ENCODE results near the gene SNPH. TPM values are rescaled to one million over a fixed set of nuclear protein-coding genes. Genes with fewer than 3 reads are reported as not detected.

The SNPH gene
- total RNA-seq, 1 experiment from 2014 or later = 7.8 TPM

DNA sequence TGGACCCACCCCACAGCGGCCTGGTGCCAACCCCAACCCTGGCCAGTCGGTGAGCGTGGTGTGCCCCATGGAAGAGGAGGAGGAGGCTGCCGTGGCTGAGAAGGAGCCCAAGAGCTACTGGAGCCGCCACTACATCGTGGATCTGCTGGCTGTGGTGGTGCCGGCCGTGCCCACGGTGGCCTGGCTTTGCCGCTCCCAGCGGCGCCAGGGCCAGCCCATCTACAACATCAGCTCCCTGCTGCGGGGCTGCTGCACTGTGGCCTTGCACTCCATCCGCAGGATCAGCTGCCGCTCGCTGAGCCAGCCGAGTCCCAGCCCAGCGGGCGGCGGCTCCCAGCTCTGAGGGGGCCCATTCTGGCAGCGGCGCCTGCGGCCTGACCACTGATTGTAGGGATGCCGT, 39.6 kb downstream of the SNPH start:
- no peak for DNase-seq (ENCODE audit: low read depth)

GRCh38 chr20:1306316-1307135, 40.4 kb downstream of the SNPH start:
- DNase-seq (ENCODE audit: low read depth) = no peak

DNA sequence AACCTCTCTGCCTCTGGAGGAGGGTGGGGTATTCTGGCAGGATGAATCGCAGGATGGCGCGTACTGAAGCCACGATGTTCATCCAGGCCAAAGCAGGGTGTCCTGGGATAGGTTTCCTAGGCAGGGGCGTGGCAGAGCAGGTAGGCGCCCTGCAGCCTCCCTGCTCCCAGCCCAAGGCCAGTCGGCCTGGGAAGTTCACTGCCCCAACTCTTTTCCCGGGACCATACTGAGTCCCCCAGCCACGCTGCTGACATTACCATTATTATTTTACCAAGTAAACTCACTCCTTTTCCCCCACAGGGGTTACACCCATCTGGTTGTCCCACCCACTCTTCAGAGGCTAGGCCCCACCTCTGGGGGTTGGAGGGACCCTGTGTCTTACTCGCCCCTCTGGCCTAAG, 41.1 kb downstream of the SNPH start:
- DNase-seq (ENCODE audit: low read depth) = no peak

GRCh38 chr20:1307571-1307971, 41.5 kb downstream of the SNPH start:
- DNase-seq (ENCODE audit: low read depth) = no peak

- no peak for DNase-seq (ENCODE audit: low read depth)
These were observed 42.1 kb downstream of the SNPH start for GRCh38 chr20:1308067-1308701.

DNA sequence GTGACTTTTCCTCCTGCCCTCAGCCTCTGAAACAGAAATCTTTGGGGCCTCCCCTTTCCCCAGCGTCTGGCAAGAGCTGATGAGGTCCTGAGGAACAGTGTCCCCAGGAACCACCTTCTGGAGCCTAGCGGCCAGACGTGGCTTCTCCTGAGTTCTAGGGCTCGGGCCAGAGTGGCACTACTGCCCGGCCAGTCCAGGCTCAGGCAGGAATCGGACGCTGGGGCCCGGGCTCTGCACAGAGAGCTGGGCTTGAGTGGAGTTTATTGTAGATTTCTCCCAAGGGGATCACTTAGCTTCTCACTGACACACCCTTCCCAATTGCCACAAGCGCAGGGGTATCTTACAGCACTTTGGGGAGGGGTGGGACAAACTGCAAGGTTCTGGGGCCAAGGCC, 42.6 kb downstream of the SNPH start:
- DNase-seq (ENCODE audit: low read depth) = no peak

GRCh38 chr20:1309439-1309847, 43.3 kb downstream of the SNPH start:
- no peak for DNase-seq (ENCODE audit: low read depth)

DNA sequence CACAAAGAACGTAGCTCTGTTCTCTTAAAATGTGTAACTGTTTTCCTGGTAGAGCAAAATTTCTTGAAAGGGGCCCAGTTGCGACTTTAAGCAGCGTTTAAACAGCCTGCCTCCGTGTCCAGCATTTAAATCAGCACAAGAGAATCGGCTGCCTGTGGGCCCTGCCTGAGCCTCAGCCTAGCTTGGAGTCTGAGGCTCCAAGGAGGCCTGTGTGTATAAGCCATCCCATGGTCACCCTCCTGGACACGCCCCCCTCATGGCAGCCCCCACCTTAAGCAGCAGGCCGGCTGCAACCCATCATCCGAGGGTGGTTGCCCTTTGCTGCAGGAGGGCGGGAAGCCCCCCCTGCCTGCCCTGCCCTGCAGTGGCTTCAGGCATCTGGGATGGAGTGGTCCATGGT, 44.0 kb downstream of the SNPH start:
- no peak for DNase-seq (ENCODE audit: low read depth)

DNA sequence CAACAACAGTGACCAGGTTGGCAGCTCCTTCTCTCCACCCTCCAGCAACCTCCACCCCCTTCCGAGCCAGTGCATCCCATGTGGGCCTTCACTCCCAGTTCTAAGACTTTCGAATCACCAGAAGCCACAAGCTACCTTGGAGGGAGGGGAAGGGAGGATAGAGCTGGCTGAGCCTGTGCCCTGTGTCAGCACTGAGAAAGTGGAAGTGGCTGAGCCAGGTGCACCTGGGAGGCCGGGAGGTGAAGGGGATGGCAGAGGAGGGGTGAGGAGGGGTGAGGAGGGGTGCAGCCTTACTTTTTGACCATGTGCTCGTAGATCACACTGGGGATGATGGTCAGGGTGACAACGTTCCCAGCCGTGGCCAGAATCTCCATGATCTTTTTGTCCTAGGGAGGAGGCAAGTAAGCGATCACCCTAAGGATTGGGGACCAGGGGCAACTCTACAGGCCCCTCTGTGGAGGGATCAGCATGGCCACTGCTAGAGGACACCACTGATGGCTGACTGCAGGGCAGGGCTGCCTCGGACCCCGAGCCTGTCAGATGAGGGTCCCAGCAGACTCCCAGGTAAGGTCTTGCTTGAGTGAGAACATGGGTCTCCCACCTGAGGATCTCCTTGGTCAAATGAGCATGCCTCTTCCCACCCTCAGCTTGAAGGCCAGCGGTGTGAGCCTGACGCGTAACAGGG, 44.6 kb downstream of the SNPH start:
- DNase-seq (ENCODE audit: low read depth) = no peak

GRCh38 chr20:1312308-1312707, 46.2 kb downstream of the SNPH start:
- no peak for DNase-seq (ENCODE audit: low read depth)

GRCh38 chr20:1312904-1313235, 46.8 kb downstream of the SNPH start:
- no peak for DNase-seq (ENCODE audit: low read depth)

- peak; percentile 37 for DNase-seq (ENCODE audit: low read depth)
These were observed 47.3 kb downstream of the SNPH start for GRCh38 chr20:1313236-1313964.

GRCh38 chr20:1315804-1316203, 49.7 kb downstream of the SNPH start:
- DNase-seq (ENCODE audit: low read depth) = no peak

DNA sequence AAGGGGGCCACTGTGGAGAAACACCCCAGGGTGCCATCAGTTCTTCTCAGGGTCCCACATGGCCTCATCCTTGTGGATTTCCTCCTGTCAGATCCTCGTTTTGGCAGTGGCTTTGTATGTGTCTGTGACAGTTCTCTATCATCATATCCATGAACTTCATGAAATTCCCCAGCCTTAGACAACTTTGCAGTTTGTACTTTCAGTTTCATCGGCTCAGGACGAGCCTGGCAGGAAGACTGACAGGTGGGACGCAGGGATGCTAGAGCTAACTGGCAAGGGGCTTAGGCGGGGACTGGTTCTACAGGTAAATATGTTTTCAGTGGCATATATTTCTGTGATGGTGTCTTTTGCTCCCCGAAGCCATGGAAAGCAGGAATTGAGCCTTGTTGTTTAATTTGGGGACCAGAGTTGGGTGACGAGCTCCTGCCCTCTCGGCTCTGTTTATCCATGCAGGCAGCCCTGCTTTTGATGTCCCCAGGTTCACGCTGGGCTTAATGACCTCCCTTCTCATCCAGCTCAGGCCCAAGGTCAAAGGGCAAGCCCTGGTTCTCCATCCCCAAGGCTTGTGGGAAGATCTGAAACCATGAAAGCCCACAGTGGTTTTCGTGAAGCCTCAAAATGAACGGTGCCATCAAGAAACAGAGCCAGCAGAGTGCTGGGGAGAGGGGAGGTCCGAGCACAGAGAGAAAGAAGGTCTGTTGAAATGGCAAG, 51.6 kb downstream of the SNPH start:
- DNase-seq (ENCODE audit: low read depth) = no peak

DNA sequence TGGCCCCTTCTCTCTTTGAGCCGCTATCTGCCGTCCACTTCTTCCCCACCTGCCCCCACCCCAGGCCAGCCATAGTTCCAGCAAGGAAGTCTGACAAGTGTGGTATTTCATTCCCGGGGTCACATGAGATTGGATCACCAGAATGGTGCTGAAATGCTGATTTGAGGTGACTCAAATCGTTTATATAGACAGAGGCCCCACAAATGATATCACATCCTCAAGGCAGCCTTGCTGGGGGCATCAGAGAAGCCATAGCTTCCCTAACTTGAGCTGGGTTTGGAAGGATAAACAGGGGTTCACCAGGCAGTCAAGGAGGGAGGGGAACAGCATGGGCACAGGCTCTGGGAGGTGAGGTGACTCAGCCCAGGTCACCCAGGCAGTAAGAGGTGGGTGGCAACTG, 53.0 kb downstream of the SNPH start:
- no peak for DNase-seq (ENCODE audit: low read depth)

DNA sequence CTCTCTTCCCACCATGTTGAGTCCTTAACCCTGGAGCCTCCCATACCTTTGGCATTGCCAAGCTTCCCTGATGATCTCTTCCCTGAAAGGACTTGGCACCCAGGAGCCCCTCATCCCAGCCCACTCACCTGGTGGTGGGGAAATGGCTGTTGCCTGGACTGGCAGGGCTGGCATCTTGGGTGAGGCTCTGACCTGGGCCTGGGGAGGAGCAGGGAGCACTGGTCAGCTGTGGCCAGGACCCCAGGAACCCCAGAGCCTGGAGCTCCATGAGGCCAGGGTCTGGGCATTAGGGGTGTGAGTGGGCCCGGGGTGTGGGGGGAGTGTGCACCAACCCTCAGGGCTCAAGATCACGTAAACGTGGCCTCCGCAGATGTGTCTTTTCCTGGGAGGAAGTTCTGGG, 53.4 kb downstream of the SNPH start:
- DNase-seq (ENCODE audit: low read depth) = no peak

DNA sequence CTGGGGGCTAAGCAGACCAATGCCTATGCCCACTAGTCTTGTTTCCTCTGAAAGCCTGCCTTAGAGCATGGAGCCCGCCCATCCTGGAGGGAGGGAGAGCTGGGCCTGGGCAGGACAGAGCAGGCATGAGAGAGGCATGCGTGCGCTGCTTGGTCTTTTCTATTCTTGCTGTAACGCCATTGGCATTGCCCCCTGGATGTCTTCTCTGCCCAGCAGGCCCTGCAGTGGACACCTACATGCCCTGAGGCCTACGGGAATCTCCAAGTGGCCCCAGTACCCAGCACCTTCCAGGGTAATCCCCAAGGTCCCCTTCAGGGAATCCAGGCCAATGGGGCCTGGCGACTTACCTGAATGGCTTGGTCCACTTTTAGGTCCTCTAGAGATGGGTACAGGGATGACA, 53.9 kb downstream of the SNPH start:
- DNase-seq (ENCODE audit: low read depth) = no peak

DNA sequence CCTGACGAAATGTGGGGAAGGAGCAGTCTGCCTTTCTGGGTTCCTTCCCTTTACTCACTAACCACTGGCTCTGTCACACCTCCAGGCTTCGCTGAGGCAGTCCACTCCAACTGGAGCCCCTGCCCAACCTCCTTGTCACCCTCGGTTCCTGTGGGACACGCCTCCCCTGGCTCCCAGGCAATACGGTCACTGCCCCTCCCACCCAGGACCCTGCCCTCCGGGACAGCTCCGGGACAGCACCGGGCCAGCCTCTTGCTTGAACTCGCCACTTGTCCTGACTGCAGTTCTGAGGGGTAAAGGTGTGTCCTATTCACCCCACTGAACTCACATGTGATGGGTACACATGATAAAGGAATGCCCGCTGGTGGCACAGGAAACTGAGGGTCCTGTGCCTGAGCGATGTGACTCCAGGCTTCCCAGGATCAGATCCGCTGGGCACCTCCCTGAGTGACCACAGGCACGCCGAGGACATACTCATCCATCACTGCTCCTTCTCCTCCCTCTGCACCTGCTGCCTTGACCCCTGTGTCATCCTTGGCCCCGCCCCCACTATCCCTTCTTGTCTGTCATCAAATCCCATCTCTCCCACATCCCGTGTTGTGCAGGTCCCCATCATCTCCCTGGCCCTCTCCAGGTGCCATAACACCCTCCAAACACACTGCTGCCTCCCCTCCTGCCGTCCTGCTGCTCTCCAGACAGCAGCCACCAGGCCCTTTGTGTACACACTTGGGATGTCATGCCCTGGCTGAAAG, 55.0 kb downstream of the SNPH start:
- DNase-seq (ENCODE audit: low read depth) = no peak

DNA sequence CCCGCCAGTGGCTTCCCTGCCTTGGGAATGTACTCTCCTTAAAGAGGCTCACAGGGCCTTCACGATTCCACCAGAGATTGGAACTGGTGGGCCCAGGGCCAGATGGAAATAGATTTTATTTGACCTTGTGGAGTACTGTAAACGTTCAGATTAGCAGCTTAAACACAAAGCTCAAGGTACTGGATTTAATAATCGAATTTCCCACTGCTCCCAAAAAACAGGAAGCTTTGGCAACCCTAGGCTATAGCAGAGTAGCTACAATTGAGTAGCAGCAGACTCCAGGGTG, 55.5 kb downstream of the SNPH start:
- no peak for DNase-seq (ENCODE audit: low read depth)

- peak; percentile 91 for DNase-seq (ENCODE audit: low read depth)
These were observed 56.6 kb downstream of the SNPH start for GRCh38 chr20:1322511-1323245.

Data from HT1080 (cell line).